Dermis blood vessel endothelial cell (primary cell): ENCODE results near the gene ULK4. TPM values are rescaled to one million over a fixed set of nuclear protein-coding genes. Genes with fewer than 3 reads are reported as not detected.
"Not testable (repeated sequence)": the region's sequence is repeated elsewhere in the genome, so short reads cannot be mapped to it uniquely, and the experiment has no call there.

Experiments
- DNase-seq: peaks from one replicate; pipeline ENCODE4 v3.0.0; 2010
- total RNA-seq: library from RNA; depleted of rRNA; stranded (reverse); fragments of >200 nt; gene quantifications from 2 replicates; pipeline ENCODE4 v1.2.3, GENCODE V29; 2014

Gene ULK4
- total RNA-seq, 1 donor from 2014 or later = 25.2 TPM

DNA sequence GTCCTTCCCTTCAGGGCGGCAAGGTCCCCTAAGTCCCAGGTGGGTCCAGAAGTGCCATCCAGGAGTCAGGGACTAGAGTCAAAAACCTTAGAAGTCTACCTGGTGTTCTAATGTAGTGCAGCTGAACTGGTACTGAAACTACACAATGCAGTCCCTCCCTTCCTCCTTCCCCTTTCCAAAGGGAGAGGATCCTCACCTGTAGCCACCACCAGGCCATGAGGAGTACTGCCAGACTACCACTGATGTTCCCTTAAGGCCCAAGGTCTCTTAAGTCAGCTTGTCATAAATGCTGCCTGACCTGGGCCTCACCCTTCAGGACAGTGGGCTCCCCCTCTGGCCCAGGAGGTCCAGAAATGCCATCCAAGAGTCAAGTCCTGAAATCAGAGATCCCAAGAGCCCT lies 98.9 kb downstream of the ULK4 start:
- no peak for DNase-seq

DNA sequence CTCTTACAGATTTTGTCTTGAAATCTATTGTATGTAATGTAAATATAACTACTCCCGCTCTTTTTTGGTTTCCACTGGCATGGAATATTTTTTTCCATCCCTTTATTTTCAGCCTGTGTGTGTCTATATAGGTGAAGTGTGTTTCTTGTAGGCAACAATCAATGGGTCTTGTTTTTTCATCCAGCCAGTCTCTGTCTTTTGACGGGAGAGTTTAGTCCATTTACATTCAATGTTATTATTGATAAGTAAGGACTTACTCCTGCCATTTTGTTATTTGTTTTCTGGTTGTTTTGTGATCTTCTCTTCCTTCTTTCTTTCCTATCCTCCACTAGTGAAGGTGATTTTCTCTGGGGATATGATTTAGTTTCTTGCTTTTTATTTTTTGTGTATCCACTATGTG lies 101.4 kb downstream of the ULK4 start:
- not testable (repeated sequence) for DNase-seq

DNA sequence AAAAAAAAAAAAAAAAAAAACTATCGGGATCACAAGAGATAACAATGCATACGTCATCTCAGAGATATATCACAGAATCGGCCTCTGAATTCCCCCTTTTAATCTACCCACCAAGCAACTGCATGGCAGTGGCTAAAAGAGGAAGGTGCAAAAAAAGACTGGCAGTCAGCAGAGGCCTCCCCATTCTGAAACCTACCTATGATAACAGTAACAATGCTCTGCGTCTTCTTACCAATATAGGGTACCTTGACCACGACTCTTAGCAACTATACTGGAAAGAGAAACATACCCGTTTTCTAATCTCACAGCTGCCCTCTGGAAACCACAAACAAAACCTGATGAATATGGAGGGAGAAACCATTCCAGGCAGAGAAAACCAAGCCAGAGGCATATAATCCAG lies 106.9 kb downstream of the ULK4 start:
- DNase-seq = no peak

DNA sequence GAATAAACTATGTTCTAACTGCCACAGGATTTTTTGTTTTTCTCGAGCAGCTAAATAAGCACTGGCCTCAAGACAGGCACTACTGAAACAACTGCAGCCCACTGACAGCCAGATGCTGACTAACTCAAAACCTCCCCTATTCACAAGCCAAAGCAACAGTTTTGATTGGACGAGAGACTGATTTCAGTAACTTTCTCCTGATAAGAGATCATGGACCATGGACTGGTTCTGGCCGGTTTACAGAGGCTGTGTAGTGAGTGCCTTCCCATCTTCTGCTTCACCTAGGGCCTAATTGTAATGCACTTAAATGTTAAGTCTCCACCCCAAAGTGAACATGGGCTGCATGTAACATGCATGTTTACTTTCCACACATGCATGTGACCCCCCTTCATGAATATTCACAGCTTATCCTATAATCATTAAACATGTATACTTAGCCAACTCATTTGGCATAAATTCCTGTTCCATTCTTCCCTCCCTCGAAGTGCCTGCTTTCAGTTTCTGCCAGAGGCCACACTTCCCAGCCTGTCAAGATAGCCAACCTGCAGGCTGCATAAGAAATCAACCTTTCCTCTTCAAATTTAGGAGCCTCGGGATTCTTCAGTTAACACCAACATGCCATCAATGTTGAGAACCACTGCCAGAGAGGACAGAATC lies 108.2 kb downstream of the ULK4 start:
- DNase-seq = no peak

DNA sequence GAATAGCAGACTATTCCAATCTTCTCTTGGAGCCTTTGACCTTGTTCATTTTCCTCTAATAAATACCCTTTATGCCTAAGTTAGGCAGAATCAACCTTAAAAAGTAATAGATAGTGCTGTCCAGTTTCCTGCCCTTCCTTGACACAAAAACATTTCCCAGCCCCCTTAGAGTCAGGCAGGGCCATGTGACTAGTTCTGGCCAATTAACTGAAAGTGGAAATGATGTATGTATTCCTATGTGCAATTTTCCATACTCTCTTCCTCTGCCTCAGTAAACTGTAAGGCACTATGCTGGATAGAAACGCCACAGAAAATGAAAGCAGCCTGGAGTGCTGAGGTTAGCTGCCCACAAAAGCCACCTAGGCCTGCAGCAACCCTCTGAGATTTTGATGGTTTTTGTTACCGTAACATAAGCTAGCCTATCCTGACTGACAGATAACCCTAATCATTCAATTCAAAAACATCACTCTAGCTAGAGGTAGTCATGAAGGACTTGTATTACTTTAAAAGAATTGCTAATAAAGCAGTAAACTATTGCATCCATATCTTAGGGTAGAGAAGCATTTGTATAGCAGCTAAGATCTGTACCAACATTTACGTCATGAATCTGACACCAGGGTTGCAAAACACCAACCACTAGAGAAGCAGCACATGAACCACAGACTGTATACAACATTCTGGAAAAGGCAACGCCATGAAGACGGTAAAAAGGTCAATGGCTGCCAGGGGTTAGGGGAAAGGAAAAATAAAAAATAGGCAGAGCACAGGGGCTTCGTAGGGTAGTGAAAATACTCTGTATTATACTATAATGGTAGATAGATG lies 112.9 kb downstream of the ULK4 start:
- DNase-seq = no peak

DNA sequence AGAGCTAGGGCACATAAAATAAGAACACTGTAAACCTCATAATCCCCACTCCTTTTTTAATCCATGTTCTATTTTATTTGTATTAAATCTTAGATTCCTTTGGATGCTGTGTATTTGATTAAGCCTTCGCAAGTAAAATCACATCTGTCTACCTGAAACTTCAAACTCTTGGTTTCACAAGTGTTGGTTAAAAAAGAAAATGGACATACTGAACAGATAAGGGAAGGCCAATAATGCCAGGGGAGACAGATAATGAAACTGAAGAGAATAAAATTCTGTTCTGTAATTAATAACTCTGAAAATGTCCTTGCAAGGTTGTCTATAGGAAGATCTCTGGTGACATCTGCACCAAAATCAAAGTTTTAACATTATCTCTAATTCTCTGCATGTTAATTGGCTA lies 114.2 kb downstream of the ULK4 start:
- no peak for DNase-seq

DNA sequence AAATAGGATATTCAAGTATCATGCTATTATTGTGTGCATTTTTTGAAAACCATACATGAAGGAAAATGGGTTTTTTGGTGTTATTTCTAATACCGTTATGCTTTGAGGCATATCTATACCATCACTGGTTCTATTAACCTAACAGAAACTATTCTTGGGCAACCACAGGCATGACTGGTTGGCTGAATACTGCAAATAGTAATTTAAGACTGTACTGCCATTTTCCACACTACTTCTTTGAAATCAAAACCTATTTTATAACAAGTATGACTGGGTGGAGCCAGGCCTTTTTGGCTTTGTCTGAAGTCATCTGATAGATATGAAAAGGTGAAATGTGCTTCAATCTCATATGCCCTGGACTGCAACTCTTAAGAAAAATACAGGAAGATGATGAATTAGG lies 115.1 kb downstream of the ULK4 start:
- no peak for DNase-seq

DNA sequence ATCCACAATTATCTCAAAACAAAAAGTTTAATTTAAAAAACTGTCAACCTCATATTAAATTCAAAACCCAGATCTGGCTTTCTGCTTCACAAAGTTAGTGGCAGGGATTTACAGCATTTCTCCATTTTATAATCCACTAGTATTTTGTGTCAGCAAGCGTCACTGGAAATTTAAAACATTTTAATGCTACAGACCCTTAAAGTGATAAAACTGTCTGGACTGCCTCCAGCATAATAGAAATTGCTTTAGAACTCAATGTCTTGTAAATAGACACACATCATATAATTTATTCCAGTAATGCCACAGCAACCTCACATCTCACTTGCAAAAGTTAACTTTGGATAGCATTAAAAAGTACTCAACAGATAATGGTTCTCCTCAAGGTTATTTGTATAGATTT lies 116.1 kb downstream of the ULK4 start:
- no peak for DNase-seq

DNA sequence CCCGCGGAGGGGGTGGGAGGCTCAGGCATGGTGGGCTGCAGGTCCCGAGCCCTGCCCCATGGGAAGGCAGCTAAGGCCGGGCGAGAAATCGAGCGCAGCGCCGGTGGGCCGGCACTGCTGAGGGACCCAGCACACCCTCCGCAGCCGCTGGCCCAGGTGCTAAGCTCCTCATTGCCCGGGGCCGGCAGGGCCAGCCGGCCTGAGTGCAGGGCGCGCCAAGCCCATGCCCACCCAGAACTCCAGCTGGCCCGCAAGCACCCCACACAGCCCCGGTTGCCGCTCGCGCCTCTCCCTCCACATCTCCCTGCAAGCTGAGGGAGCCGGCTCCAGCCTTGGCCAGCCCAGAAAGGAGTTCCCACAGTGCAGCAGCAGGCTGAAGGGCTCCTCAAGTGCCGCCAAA lies 117.6 kb downstream of the ULK4 start:
- not testable (repeated sequence) for DNase-seq

DNA sequence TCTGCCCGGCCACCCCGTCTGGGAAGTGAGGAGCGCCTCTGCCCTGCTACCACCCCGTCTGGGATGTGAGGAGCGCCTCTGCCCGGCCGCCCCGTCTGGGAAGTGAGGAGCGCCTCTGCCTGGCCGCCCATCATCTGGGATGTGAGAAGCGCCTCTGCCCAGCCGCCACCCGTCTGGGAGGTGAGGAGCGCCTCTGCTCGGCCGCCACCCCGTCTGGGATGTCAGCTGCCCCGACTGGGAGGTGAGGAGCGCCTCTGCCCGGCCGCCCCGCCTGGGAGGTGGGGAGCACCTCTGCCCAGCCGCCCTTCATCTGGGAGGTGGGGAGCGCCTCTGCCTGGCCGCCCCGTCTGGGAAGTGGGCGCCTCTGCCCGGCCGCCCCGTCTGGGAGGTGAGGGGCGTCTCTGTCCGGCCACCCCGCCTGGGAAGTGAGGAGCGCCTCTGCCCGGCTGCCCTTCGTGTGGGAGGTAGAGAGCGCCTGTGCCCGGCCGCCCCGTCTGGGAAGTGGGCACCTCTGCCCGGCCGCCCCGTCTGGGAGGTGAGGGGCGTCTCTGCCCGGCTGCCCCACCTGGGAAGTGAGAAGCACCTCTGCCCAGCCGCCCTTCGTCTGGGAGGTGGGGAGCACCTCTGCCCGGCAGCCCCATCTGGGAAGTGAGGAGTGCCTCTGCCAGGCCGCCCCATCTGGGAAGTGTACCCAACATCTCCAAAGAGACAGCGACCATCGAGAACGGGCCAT lies 120.8 kb downstream of the ULK4 start:
- DNase-seq = not testable (repeated sequence)

DNA sequence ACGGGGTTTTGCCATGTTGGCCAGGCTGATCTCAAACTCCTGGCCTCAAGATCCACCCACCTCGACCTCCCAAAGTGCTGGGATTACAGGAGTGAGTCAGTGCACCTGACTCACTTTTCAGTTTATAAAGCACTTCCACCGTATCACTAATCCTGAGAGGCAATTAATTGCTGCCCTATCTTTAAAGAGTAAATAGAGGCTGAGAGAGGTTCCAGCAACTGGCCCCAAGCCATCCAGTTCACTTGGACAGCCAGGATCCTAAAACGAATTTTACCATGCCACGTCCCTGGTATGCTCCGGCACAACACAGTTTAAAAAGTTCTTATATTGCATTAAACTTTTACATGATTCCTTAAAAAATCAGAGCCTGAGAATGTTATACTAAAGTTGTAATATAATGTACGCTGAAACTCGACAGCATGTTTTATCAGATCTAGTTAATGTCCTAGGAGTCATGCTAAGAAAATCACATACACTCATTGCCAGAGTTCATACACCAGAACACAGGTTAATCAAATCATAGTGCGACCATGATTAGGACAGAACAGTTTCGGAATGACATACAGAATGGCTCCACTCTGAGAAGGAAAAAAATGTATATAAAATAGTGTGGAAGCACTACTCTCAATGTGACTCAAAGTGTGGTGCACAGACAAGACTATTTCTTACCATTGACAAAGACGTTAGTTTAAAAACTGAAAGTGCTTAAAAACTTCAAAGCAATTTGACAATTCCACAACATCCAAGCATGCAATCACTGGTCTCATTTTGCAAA lies 125.4 kb downstream of the ULK4 start:
- DNase-seq = no peak

DNA sequence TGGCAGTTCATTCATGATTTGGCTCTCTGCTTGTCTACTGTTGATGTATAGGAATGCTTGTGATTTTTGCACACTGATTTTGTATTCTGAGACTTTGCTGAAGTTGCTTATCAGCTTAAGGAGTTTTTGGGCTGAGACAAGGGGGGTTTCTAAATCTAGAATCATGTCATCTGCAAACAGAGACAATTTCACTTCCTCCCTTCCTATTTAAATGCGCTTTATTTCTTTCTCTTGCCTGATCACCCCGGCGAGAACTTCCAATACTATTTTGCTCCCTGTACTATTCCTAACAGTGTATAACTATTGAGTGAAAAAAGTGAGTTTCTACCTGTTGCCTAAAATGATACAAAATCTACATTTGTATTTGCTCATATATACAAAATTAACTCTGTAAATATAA lies 128.3 kb downstream of the ULK4 start:
- DNase-seq = no peak

DNA sequence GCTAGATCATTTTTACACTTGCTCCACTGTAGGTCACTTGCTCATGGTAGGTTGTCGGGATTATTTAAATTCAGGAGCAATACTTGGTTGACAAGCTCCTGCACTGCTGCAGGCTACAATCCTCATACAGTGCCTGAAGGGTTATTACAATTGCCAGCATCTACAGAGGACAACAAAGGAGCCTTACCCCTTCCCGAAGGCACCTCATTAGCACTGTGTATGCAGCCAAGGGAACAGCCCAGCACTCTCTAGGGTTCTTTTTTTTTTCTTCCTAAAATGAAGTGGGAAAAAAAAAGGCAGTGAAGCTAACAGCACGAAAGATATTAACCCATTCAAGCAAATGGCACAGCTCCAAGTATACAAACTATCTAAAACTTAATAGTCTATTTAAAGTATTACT lies 142.7 kb downstream of the ULK4 start:
- no peak for DNase-seq

DNA sequence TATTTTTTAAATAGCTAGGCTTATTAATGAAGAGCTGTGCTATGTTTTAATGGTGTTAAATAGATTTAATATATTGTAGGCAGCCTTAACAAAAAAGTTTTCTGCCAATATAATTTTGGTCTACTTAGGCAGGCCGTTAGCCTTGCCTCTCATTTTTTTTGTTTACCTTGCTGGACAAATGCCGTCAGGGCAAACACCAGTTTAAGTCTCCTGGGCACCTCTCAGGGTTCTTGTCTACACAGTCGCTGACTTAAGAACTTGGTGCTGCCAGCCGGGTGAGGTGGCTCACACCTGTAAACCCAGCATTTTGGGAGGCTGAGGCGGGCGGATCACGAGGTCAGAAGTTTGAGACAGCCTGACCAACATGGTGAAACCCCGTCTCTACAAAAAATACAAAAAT lies 153.3 kb downstream of the ULK4 start:
- no peak for DNase-seq

DNA sequence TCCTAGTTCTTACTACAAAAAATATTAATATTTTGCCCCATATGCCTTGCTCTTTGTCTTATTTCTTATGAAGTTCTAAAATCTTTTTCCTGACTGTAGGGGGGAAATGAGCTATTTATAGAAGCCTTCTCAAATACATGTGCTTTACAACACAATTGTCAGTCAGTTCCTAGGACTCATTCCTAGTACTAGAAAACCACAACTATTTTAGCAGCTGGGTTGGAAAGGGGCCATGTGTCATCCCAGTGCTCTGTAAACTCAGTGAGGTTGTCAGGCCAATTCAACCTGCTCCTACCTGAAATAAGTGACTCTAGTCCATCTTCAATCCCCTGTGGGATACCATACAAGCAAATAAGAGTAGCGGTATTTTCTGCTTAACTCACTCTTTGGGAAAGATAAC lies 153.8 kb downstream of the ULK4 start:
- DNase-seq = peak; percentile 2

DNA sequence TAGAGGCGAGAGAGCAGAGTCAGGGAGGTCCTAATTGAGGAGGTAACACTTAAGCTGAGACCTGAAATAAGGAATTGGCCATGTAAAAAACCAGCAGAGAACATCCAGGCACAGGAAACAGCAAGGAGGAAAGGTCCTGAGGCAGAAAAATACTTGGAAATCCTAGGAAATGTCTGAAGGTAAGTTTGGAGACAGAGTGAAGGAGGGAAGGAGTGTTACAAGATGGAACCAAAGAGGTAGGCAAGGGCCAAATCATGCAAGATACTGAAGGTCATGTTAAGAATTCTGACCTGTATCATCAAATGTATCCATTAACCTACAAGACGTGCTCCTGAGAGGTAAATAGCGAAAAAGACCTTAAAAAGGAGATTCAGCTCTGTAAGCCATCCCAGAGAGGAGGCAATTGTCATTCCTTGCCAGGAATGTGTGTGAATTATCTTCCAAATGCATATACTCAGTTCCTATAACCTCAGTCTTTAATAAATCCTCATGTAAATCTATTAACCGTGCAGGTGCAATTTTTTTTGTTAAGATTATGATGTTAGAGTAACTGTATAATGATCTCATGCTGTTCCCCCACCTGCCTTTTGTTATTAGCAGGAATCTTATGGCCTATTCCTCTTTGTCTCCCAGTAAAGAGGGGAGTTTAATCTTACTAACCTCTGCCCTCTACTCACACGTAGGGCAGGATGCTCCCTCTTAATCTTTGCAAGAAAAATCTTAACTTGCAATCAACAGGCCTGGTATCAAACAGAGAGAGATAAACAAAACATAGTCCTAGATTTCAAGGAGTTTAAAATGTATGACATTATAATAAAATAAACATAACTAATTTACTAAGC lies 166.9 kb downstream of the ULK4 start:
- DNase-seq = no peak

DNA sequence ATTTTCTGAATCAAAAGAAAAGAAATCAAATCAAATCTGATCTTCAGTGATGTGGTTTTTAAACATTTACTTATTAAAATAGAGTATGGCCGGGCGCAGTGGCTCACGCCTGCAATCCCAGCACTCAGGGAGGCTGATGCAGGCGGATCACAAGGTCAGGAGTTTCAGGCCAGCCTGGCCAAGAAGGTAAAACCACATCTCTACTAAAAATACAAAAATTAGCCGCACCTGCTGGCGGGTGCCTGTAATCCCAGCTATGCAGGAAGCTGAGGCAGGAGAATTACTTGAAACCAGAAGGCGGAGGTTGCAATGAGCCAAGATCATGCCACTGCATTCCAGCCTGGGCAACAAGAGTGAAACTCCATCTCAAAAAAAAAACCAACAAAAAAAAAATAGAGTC lies 169.1 kb downstream of the ULK4 start:
- no peak for DNase-seq

DNA sequence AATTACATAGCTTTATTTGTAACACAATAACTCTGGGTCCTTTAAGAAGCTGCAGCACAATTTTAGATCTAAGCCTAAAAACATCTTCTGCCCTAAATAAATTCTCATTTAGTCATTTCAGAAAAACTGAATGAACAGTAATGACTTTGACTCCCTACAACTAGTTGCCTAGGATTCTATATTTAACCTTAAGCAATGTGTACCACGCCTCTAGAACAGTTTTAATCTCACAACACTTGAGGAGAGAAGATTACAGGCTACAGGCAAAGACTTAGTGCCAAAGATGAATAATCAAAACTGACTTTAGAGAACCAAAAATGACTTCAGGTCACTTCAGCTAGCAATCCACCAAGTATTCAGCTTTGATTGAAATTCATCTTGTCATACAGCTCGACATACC lies 192.8 kb downstream of the ULK4 start:
- DNase-seq = no peak

DNA sequence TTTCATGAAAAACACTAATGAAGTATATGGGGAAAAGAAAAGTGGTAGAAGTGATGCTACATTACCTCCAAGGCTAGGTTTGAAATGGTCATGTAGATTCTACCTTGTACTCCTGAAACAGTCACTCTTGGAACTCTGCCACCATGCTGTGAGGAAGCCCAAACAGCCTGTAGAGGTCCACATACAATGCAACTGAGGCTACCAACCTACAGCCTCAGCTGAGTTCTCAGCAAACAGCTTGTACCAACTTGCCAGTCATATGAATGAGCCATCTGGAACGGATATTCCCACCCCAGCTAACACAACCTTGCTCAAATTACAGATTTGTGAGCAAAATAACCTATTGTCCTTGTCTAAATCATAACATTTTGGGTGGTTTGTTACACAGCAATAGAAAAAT lies 193.5 kb downstream of the ULK4 start:
- DNase-seq = no peak

DNA sequence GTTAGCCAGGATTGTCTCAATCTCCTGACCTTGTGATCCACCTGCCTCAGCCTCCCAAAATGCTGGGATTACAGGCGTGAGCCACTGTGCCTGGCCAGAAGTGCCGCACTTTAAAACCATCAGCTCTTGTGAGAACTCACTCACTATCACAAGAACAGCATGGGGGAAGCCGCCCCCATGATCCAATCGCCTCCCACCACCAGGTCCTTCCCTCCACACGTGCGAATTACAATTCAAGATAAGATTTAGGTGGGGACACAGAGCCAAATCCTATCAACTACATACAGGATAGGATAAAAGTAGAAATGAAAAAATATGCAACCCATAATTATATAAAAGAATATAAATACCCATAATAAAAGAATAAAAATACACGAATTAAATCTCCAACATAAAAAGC lies 199.0 kb downstream of the ULK4 start:
- DNase-seq = not testable (repeated sequence)

DNA sequence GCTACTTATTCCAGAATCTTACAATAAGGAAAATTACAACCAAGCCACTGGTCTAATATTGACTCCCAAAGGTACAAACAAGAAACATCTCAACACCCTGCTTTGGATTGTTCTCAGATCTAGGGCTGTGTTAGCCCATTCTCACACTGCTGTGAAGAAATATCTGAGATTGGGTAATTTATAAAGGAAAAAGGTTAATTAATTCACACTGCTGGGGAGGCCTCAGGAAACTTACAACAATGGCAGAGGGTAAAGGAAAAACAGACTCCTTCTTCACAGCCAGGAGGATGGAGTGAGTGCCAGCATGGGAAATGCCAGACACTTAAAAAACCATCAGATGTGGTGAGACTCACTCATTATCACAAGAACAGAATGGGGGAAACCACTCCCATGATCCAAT lies 208.3 kb downstream of the ULK4 start:
- DNase-seq = peak; percentile 69

DNA sequence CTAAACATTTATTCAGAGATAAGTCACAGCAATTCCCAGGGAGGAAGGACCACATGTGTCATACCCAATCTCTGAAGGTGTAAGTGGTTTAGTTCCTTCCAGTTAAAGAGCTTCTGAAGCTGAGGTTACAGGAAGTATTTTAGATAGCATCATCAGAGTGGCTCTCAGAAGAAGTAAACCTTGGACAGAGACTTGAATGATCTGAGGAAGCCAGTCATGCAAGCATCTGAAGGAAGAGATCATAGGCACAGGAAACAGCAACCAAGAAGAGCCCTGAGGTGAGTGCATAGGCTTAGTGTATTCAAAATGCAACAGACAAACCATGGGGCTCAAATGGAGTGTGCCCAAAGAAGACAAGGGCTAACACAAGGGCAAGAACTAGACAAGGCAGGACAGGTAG lies 210.3 kb downstream of the ULK4 start:
- DNase-seq = no peak
